IgD-negative memory B cell (primary cell): ENCODE data around the gene SSTR3. TPM values are rescaled to one million over a fixed set of nuclear protein-coding genes. Genes with fewer than 3 reads are reported as not detected.
"Not testable (repeated sequence)": the region's sequence is repeated elsewhere in the genome, so short reads cannot be mapped to it uniquely, and the experiment has no call there.

ENCODE experiments used
- H3K27ac Mint-ChIP-seq, 3 donors: one replicate each; pipeline ENCODE4 v1.8.0; 2020 to 2022; ENCODE audit warnings: mild to moderate bottlenecking in 3 of 3, mixed read lengths in 3 of 3, moderate library complexity in 1 of 3
- H3K27me3 Mint-ChIP-seq: one replicate; pipeline ENCODE4 v1.8.0; 2021; ENCODE audit warnings: mixed read lengths
- H3K36me3 Mint-ChIP-seq: one replicate; pipeline ENCODE4 v1.8.0; 2020; ENCODE audit warnings: mild to moderate bottlenecking, mixed read lengths
- H3K4me1 Mint-ChIP-seq, 3 donors: one replicate each; pipeline ENCODE4 v1.8.0; 2020 to 2022; ENCODE audit warnings: mixed read lengths in 3 of 3, mild to moderate bottlenecking in 1 of 3
- H3K4me3 Mint-ChIP-seq, 4 donors: one replicate each; pipeline ENCODE4 v1.8.0; 2020 to 2022; ENCODE audit warnings: mild to moderate bottlenecking in 4 of 4, mixed read lengths in 4 of 4, moderate library complexity in 3 of 4
- H3K9me3 Mint-ChIP-seq, 3 donors: one replicate each; pipeline ENCODE4 v1.8.0; 2020 to 2021; ENCODE audit warnings: mixed read lengths in 3 of 3, mild to moderate bottlenecking in 1 of 3
- polyA plus RNA-seq: library from polyadenylated mRNA; unstranded; fragments of 300-500 nt; fragmentation: Illumina TruSeq; gene quantifications from one replicate; pipeline ENCODE4 v1.2.3, GENCODE V29; 2021

SSTR3 gene
- polyA plus RNA-seq, 1 donor from 2014 or later, result 0.95 TPM

GRCh38 chr22:37203354-37204044, 8.8 kb downstream of the SSTR3 start:
- Mint-ChIP-seq H3K9me3 (no peaks in the 10 kb centered on the region), H3K36me3 (no peaks in the 10 kb centered on the region), H3K4me3 (no peak overlapping the region), H3K27ac (no peak overlapping the region), H3K27me3 (no peaks in the 10 kb centered on the region), H3K4me1 (peaks cover 5 to 10% (median 7%) of the 10 kb centered on the region in 3 donors)

- Mint-ChIP-seq H3K27ac (no peak overlapping the region), H3K9me3 (no peaks in the 10 kb centered on the region), H3K27me3 (no peaks in the 10 kb centered on the region), H3K4me3 (no peak overlapping the region), H3K36me3 (no peaks in the 10 kb centered on the region), H3K4me1 (peaks cover 7 to 14% (median 9%) of the 10 kb centered on the region in 3 donors)
Measured at GRCh38 chr22:37202716-37203115, 9.6 kb downstream of the SSTR3 start.

- no peaks in the 10 kb centered on the region for H3K36me3 Mint-ChIP-seq
- H3K4me1 Mint-ChIP-seq, result peaks cover 7 to 14% (median 9%) of the 10 kb centered on the region in 3 donors
- no peaks in the 10 kb centered on the region for H3K9me3 Mint-ChIP-seq
- H3K27me3 Mint-ChIP-seq, result no peaks in the 10 kb centered on the region
- H3K4me3 Mint-ChIP-seq, result peak overlapping the region in 1 of 4 donors; percentile 35
- H3K27ac Mint-ChIP-seq, result peak overlapping the region in 1 of 3 donors; percentile 39
Measured at GRCh38 chr22:37202001-37202555, 10.2 kb downstream of the SSTR3 start.

- H3K4me3 Mint-ChIP-seq, result peak overlapping the region in 2 of 4 donors; percentile 35 to 71
- H3K4me1 Mint-ChIP-seq, result peaks cover 7 to 14% (median 9%) of the 10 kb centered on the region in 3 donors
- H3K27me3 Mint-ChIP-seq, H3K9me3 Mint-ChIP-seq, H3K36me3 Mint-ChIP-seq: not testable (repeated sequence)
- peak overlapping the region in 1 of 3 donors; percentile 39 for H3K27ac Mint-ChIP-seq
Measured at GRCh38 chr22:37201443-37201820, 10.8 kb downstream of the SSTR3 start.

- peaks cover 7 to 14% (median 9%) of the 10 kb centered on the region in 3 donors for H3K4me1 Mint-ChIP-seq
Measured at GRCh38 chr22:37199760-37200108, 12.5 kb downstream of the SSTR3 start.

GRCh38 chr22:37199103-37199759, 13.0 kb downstream of the SSTR3 start:
- H3K27ac Mint-ChIP-seq, result peak overlapping the region; percentile 86 to 94 (median 87)
- peak overlapping the region; percentile 85 to 94 (median 91) for H3K4me3 Mint-ChIP-seq
- H3K4me1 Mint-ChIP-seq, result peaks cover 7 to 14% (median 9%) of the 10 kb centered on the region in 3 donors
- H3K27me3 Mint-ChIP-seq, result no peaks in the 10 kb centered on the region
- no peaks in the 10 kb centered on the region for H3K9me3 Mint-ChIP-seq
- no peaks in the 10 kb centered on the region for H3K36me3 Mint-ChIP-seq

More at GRCh38 chr22:37199760-37200108, 12.5 kb downstream of the SSTR3 start:
- Mint-ChIP-seq H3K27me3 (no peaks in the 10 kb centered on the region), H3K9me3 (no peaks in the 10 kb centered on the region), H3K27ac (peak overlapping the region; percentile 86 to 94 (median 87)), H3K36me3 (no peaks in the 10 kb centered on the region), H3K4me3 (peak overlapping the region; percentile 85 to 94 (median 91))

GRCh38 chr22:37198258-37199102, 13.8 kb downstream of the SSTR3 start:
- no peaks in the 10 kb centered on the region for H3K27me3 Mint-ChIP-seq
- H3K4me1 Mint-ChIP-seq, result peaks cover 11 to 20% (median 17%) of the 10 kb centered on the region in 3 donors
- H3K4me3 Mint-ChIP-seq, result peak overlapping the region; percentile 85 to 94 (median 91)
- H3K36me3 Mint-ChIP-seq, result no peaks in the 10 kb centered on the region
- no peaks in the 10 kb centered on the region for H3K9me3 Mint-ChIP-seq
- H3K27ac Mint-ChIP-seq, result peak overlapping the region; percentile 86 to 94 (median 87)

- peaks cover 11 to 20% (median 18%) of the 10 kb centered on the region in 3 donors for H3K4me1 Mint-ChIP-seq
- H3K36me3 Mint-ChIP-seq, result no peaks in the 10 kb centered on the region
- H3K27ac Mint-ChIP-seq, result peak overlapping the region; percentile 86 to 94 (median 87)
- H3K9me3 Mint-ChIP-seq, result no peaks in the 10 kb centered on the region
- H3K27me3 Mint-ChIP-seq, result no peaks in the 10 kb centered on the region
- peak overlapping the region; percentile 41 to 94 (median 87) for H3K4me3 Mint-ChIP-seq
Measured at GRCh38 chr22:37197451-37198257, 14.6 kb downstream of the SSTR3 start.

GRCh38 chr22:37196539-37197450, 15.5 kb downstream of the SSTR3 start:
- Mint-ChIP-seq H3K27me3 (no peaks in the 10 kb centered on the region), H3K9me3 (no peaks in the 10 kb centered on the region), H3K36me3 (peaks cover 2% of the 10 kb centered on the region), H3K4me3 (peak overlapping the region; percentile 6 to 89 (median 54)), H3K27ac (peak overlapping the region in 2 of 3 donors; percentile 39 to 64), H3K4me1 (peaks cover 11 to 20% (median 18%) of the 10 kb centered on the region in 3 donors)

GRCh38 chr22:37195921-37196320, 16.4 kb downstream of the SSTR3 start:
- Mint-ChIP-seq H3K27me3 (no peaks in the 10 kb centered on the region), H3K27ac (peak overlapping the region in 1 of 3 donors; percentile 27), H3K9me3 (no peaks in the 10 kb centered on the region), H3K4me1 (peaks cover 10 to 19% (median 17%) of the 10 kb centered on the region in 3 donors), H3K4me3 (peak overlapping the region in 1 of 4 donors; percentile 89), H3K36me3 (peaks cover 2% of the 10 kb centered on the region)

- Mint-ChIP-seq H3K4me3 (no peak overlapping the region), H3K27ac (peak overlapping the region in 1 of 3 donors; percentile 63), H3K4me1 (peaks cover 4 to 13% (median 11%) of the 10 kb centered on the region in 3 donors), H3K9me3 (no peaks in the 10 kb centered on the region), H3K36me3 (peaks cover 2% of the 10 kb centered on the region), H3K27me3 (no peaks in the 10 kb centered on the region)
Measured at GRCh38 chr22:37194750-37195149, 17.5 kb downstream of the SSTR3 start.

- Mint-ChIP-seq H3K9me3 (no peaks in the 10 kb centered on the region), H3K4me1 (peaks cover 4 to 13% (median 10%) of the 10 kb centered on the region in 3 donors), H3K27me3 (no peaks in the 10 kb centered on the region), H3K4me3 (peak overlapping the region in 1 of 4 donors; percentile 36), H3K27ac (peak overlapping the region in 2 of 3 donors; percentile 37 to 44), H3K36me3 (peaks cover 2% of the 10 kb centered on the region)
Measured at GRCh38 chr22:37193629-37194191, 18.6 kb downstream of the SSTR3 start.

GRCh38 chr22:37192741-37193140, 19.5 kb downstream of the SSTR3 start:
- H3K36me3 Mint-ChIP-seq, result peaks cover 2% of the 10 kb centered on the region
- H3K27ac Mint-ChIP-seq, result no peak overlapping the region
- no peak overlapping the region for H3K4me3 Mint-ChIP-seq
- H3K9me3 Mint-ChIP-seq, result no peaks in the 10 kb centered on the region
- peaks cover 4 to 9% (median 6%) of the 10 kb centered on the region in 3 donors for H3K4me1 Mint-ChIP-seq
- no peaks in the 10 kb centered on the region for H3K27me3 Mint-ChIP-seq
